PC-3 (cell line): ENCODE measurements around the gene LRWD1.
"Not testable (repeated sequence)": the region's sequence is repeated elsewhere in the genome, so short reads cannot be mapped to it uniquely, and the experiment has no call there.

Experiments
- CTCF ChIP-seq: fragments of 300-600 bp; sonication (generic); conservative IDR thresholded peaks from 2 replicates; pipeline ENCODE4 v1.5.1; 2017; ENCODE audit warnings: antibody characterized with exemption, low read depth, mild to moderate bottlenecking, low read length
- EZH2 ChIP-seq: fragments of 300-600 bp; sonication (generic); IDR thresholded peaks from one replicate; pipeline ENCODE4 v1.6.1; 2017; ENCODE audit warnings: antibody characterized with exemption, mild to moderate bottlenecking, low read length; ENCODE audit not compliant: unreplicated experiment
- EZH2phosphoT487 ChIP-seq: fragments of 300-600 bp; sonication (generic); IDR thresholded peaks from 2 replicates; pipeline ENCODE4 v1.6.1; 2018; ENCODE audit warnings: mild to moderate bottlenecking, antibody characterized with exemption, low read length, borderline replicate concordance

- TF ChIP-seq EZH2phosphoT487, CTCF, EZH2: not testable (repeated sequence)
These were observed 29.2 kb downstream of the LRWD1 start for GRCh38 chr7:102494026-102494425.
